Measurements from ENCODE around the gene GLTP.
A peak's percentile ranks its signal among the peaks of the same experiment; 100 is the strongest.

Gene GLTP

DNA sequence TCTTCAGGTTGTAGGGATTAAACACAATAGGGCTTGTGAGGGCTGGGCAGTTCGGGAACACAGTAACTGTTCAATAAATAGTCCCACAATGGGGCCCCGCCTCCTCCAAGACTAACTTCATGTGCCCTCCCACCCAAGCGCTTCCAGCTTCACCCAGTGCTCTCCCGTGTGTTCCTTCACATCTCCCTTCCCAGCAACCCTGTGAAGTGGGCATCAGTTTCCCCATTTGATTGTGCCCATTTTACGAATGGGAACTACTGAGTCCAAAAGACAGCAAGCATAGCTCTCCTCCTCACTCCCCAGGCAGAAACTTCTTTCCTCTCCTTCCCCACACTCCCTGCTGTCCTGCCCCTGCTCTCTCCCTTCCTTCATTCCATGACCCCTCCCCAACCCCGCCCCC, 40.9 kb downstream of the GLTP start:
- no peak for DNase-seq (ENCODE audit: low read depth in 2 of 2)
- H3K4me3 ChIP-seq (replicated peaks in 1 of 2; ENCODE audit: low read depth in 2 of 2, low read length in 2 of 2), result no peak overlapping the region
- TF ChIP-seq, protein P1, sequence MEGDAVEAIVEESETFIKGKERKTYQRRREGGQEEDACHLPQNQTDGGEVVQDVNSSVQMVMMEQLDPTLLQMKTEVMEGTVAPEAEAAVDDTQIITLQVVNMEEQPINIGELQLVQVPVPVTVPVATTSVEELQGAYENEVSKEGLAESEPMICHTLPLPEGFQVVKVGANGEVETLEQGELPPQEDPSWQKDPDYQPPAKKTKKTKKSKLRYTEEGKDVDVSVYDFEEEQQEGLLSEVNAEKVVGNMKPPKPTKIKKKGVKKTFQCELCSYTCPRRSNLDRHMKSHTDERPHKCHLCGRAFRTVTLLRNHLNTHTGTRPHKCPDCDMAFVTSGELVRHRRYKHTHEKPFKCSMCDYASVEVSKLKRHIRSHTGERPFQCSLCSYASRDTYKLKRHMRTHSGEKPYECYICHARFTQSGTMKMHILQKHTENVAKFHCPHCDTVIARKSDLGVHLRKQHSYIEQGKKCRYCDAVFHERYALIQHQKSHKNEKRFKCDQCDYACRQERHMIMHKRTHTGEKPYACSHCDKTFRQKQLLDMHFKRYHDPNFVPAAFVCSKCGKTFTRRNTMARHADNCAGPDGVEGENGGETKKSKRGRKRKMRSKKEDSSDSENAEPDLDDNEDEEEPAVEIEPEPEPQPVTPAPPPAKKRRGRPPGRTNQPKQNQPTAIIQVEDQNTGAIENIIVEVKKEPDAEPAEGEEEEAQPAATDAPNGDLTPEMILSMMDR (IDR thresholded peaks at IDR 0.05; ENCODE audit: low read depth, low read length), result no peak

DNA sequence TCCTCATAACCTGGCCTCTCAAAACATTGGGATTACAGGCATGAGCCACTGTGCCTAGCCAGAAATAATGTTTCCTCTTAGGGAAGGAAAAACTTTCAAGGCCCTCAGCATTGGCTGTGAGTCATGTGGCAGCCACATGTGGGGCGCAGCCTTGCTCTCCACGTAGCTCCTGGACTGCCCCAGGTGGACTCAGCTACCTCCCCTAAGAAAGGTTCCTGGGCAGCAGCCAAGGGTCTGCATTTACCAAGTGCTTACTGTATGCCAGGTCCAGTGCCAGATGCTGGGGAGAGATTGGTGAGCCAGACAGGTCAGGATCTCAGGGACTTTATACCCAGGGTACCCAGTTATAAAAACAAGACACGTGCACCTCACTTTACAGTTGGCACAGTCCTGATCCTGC, 43.4 kb downstream of the GLTP start:
- TF ChIP-seq, protein P1 (IDR thresholded peaks at IDR 0.05; ENCODE audit: low read depth, low read length), result no peak

DNA sequence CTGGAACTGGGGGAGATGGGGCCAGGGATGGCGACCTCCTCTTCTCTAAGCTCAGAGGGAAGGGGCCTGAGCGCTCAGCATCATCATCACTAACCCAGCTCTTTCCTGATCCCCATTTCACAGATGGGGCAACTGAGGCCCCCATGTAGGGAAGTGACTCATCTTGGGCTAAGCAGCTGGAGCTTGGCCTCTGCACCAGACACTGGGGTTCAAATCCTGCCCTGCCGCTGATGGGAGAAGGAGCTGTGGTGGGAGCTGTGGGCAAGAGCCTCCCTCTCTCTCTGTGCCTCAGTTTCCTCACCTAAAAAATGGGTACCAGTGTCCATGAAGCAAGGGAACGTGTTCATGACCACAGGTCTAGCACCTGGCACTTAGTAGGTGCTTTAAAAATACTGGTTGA, 44.5 kb downstream of the GLTP start:
- no peak overlapping the region for H3K4me3 ChIP-seq (replicated peaks in 1 of 2; ENCODE audit: low read depth in 2 of 2, low read length in 2 of 2)
- TF ChIP-seq, protein P1 (IDR thresholded peaks at IDR 0.05; ENCODE audit: low read depth, low read length), result no peak
- DNase-seq (ENCODE audit: low read depth in 2 of 2), result no peak

More for the DNA sequence above, 43.4 kb downstream of the GLTP start:
- DNase-seq (ENCODE audit: low read depth in 2 of 2), result peak in 1 of 2 donors; percentile 59
- no peak overlapping the region for H3K4me3 ChIP-seq (replicated peaks in 1 of 2; ENCODE audit: low read depth in 2 of 2, low read length in 2 of 2)

DNA sequence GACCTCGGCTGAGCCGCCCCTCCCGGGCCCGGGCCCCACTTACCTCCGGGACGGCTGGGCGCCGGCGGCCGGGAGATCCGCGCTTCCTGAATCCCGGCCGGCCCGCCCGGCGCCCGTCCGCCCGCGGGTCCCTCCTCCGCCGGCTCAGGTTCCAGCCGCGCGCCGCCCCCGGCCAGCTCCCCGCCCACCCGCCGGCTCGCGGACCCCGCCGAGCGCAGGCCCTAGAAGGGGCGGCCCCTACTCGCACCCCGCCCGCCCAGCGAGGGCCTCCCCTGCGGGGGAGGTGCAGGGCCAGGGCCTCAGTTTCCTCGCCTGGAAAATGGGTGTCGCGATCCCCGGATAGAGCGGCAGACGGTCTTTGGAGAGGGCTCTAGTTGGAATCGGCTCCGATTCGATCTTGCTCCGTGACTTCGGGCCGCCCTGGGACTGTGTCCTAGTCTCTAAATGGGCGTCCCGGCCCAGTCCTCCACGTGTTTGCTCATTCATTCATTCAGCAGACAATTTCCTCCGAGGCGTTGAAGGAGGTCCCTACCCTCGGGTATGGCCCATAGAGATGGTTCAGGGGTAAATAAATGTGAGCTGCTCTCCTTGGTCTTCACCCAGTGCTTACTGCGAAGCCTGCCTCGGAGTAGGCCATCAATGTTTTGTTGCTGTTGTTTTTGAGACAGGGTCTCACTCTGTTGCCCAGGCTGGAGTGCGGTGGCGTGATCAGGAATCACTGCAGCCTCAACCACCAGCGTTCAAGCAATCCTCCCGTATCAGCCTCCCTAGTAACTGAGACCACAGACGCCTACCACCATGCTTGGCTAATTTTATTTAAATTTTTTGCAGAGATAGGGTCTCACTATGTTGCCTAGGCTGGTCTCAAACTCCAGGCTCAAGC, 46.8 kb downstream of the GLTP start, which contains the start of gene TRPV4:
Gene TRPV4, minus strand, starts transcription at position 92 of the 883 bp plus-strand sequence. CDS start 18,602 bp downstream, outside the sequence.
- peak in 1 of 2 donors; percentile 57 for DNase-seq (ENCODE audit: low read depth in 2 of 2)
- TF ChIP-seq, protein P1 (IDR thresholded peaks at IDR 0.05; ENCODE audit: low read depth, low read length), result no peak
- H3K4me3 ChIP-seq (replicated peaks in 1 of 2; ENCODE audit: low read depth in 2 of 2, low read length in 2 of 2), result peak within 1 kb of the TSS; percentile 61 to 62

DNA sequence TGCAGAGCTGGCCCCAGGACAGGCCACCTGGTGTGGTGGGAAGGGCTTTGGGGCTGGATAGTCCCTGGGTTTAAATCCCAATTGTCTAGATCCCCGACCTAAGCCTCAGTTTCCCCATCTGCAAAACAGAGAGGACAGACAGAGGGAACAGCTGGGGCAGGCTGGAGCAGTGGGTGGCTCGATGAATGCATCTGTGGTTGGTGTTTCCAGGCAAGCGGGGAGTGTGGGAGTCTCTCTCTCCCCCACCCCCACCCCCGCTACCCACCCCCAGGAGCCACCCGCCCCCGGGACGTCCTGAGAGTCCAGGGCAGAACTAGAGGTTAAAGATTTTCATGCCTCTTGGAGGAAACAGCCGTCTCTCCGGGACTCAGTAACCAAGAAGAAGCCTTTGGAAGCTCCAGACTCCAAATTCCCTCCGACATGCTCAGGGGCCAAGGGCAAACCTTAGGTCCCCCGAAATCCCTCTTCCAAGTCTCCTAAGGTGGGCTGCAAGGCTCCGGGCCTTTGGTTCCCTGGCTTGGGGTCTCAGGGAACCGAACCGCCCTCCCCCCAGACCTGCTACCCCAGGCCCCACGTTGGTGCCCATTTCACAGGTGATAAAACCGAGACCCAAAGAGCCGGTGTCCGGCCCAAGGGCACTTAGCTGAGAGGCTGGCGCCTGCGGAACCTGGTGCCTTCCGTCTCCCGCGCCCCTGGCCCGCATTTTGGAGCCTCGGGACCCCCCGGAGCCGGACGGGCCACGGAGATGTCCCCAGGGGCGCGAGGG, 47.6 kb downstream of the GLTP start:
- peak overlapping the region; percentile 61 to 62 for H3K4me3 ChIP-seq (replicated peaks in 1 of 2; ENCODE audit: low read depth in 2 of 2, low read length in 2 of 2)
- TF ChIP-seq, protein P1 (IDR thresholded peaks at IDR 0.05; ENCODE audit: low read depth, low read length), result no peak
- no peak for DNase-seq (ENCODE audit: low read depth in 2 of 2)

DNA sequence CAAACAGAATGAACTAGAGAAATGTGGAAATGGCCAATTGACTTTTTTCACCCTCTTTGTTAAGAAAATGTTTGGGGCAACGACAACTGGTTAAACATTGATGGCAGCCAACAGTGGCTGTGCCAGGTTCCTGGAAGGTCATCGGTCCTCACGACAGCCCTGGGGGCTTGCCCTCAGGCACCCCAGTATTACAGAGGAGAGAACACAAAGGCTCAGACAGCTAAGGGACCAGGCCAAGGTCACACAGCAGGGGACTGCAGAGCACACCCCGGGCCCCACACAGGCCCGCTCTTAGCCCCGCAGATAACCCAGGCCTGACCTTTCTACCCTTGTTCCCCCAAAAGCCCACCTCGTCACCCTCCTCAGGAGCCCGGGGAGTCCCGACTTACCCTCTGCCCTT, 48.4 kb downstream of the GLTP start:
- H3K4me3 ChIP-seq (replicated peaks in 1 of 2; ENCODE audit: low read depth in 2 of 2, low read length in 2 of 2), result no peak overlapping the region
- TF ChIP-seq, protein P1 (IDR thresholded peaks at IDR 0.05; ENCODE audit: low read depth, low read length), result no peak
- no peak for DNase-seq (ENCODE audit: low read depth in 2 of 2)
